ENCODE data around the gene UNC5CL.

The UNC5CL gene

GRCh38 chr6:41063884-41064285 lies 24.9 kb upstream of the UNC5CL start:
- DNase-seq (ENCODE audit: low spot score) (no peak), FAIRE-seq (no peak)

DNA sequence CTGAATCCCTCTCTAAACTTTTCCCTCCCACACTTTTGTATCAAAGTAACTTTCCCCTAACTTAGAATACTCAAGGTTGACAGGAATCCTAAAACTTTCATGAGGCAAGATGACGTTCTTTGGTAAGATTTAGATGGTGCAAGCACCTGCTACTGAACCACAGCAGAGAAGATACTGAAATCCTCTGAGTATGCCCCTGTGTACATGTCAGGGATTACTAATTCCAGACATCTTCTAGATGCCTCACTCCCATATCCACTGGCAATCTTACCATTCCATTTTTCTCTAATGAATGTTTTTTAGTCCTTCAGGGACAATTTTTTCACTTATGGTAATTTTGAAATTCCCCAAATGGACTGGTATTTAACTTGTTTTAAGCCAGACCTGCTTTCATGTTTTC lies 23.0 kb upstream of the UNC5CL start:
- no peak for DNase-seq (ENCODE audit: low spot score)
- FAIRE-seq = no peak

GRCh38 chr6:41061196-41061726 lies 22.2 kb upstream of the UNC5CL start:
- no peak for FAIRE-seq
- DNase-seq (ENCODE audit: low spot score) = no peak

- no peak for DNase-seq (ENCODE audit: low spot score)
- no peak for FAIRE-seq
Measured at GRCh38 chr6:41059556-41059955, 20.5 kb upstream of the UNC5CL start.

DNA sequence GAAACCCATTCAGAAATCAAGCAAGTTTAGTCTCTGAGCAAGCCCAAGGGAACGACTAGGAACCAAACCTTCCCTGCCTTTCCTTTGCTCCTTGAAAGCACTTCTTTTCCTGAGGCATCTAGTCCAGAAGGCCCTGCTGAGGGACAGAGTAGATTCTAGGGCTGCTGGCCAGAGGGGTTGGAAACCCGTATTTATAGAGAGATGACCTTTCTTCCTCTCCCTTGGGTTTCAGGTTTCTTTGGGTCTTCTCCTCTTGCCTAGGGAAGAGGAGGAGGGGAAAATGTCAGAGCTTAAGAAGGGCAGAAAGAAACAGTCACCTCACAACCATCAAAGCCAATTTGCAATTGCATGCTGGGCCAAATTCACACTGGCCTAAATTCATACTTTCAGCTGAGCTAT lies 19.8 kb upstream of the UNC5CL start:
- FAIRE-seq (no peak), DNase-seq (ENCODE audit: low spot score) (no peak)

- FAIRE-seq (no peak), DNase-seq (ENCODE audit: low spot score) (no peak)
Measured at GRCh38 chr6:41056768-41057490, 17.9 kb upstream of the UNC5CL start.

DNA sequence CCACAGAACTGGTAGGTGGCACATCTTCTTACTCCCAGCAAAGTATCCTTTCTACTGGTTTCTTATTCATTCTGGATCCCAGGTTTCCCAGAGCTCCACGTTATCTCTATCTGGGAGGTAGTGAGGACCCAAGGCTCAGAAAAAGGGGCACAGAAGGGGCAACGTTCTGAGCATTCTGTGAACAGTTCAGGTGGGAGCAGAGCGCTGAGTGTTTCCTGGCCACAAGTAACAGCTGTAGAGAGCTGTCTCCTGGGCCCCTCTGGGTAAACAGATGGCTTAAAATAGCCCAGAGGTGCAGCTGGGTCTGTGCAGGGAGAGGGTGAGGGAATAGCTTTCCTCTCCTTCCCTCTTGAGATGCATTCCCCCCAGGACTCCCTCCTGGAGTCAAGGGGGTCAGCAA lies 16.1 kb upstream of the UNC5CL start:
- no peak for DNase-seq (ENCODE audit: low spot score)
- no peak for FAIRE-seq

- no peak for DNase-seq (ENCODE audit: low spot score)
- FAIRE-seq = no peak
Measured at GRCh38 chr6:41054511-41054910, 15.5 kb upstream of the UNC5CL start.

DNA sequence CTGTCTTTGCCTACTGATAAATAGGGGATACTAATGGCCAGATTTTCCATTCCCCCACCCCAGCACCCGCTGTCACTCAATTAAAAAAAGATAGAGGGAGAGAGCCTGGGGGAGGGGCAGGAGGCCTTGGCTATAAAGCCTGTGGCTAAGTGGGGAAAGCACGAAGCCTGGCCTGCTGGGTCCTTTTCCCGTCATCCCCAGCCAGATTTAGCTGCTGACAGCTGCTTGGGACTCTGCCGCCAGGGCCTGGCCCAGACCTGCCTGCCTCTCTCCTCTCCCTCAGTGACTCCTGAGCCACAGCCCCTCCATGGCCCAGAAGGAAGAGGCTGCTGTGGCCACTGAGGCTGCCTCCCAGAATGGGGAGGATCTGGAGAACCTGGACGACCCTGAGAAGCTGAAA lies 14.0 kb upstream of the UNC5CL start, which contains the start of gene APOBEC2:
TSS of gene APOBEC2 (plus strand) at position 162 of the 400 bp plus-strand sequence. CDS start at position 308, 146 bp downstream.
- no peak for FAIRE-seq

GRCh38 chr6:41051873-41052272 lies 12.9 kb upstream of the UNC5CL start:
- no peak for DNase-seq (ENCODE audit: low spot score)
- FAIRE-seq = no peak

More for the DNA sequence above, 14.0 kb upstream of the UNC5CL start, which contains the start of gene APOBEC2:
- no peak for DNase-seq (ENCODE audit: low spot score)

- FAIRE-seq (no peak), DNase-seq (ENCODE audit: low spot score) (no peak)
Measured at GRCh38 chr6:41050536-41050935, 11.5 kb upstream of the UNC5CL start.

DNA sequence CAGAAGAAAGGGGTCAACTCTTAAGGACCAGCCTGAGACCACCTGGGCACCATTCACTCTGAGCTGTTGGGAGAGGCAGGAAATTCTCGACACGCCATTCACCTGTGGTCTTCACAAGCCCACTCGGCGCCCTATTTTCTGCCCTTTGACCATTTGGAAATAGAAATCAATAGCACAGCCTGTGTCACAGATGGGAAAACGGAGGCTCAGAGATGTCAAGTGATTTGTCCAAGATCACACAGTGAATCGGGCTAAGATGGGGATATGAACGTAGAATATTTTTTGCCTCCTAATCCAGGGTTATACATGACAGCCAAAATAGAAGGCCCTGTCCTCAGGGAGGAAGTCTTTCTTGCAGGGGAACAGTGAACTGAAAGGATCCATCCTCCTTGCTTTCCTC lies 10.9 kb upstream of the UNC5CL start:
- no peak for FAIRE-seq
- DNase-seq (ENCODE audit: low spot score) = no peak

GRCh38 chr6:41049521-41049920 lies 10.5 kb upstream of the UNC5CL start:
- DNase-seq (ENCODE audit: low spot score) (no peak), FAIRE-seq (no peak)

- FAIRE-seq (no peak), DNase-seq (ENCODE audit: low spot score) (no peak)
Measured at GRCh38 chr6:41047745-41048732, 9.0 kb upstream of the UNC5CL start.

GRCh38 chr6:41047306-41047705 lies 8.3 kb upstream of the UNC5CL start:
- DNase-seq (ENCODE audit: low spot score) (no peak), FAIRE-seq (no peak)

DNA sequence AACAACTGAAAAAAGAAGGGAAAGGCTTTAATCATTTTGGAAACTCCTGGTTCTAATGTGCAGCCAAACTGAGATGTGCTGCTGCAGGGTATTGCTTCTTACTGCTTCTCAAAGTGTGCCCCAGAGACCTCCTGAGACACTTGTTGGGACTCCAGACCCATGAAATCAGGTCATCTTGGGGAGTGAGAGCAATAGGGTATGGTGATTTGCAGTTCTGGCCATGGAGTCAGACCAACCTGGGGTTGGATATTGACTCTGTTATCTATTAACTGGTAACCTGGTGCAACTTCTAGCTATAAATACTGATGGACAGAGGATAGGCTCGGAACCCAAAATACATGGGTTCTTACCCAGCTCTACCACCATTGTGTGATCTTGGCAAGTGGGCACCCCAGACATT lies 7.1 kb upstream of the UNC5CL start:
- FAIRE-seq (no peak), DNase-seq (ENCODE audit: low spot score) (no peak)

DNA sequence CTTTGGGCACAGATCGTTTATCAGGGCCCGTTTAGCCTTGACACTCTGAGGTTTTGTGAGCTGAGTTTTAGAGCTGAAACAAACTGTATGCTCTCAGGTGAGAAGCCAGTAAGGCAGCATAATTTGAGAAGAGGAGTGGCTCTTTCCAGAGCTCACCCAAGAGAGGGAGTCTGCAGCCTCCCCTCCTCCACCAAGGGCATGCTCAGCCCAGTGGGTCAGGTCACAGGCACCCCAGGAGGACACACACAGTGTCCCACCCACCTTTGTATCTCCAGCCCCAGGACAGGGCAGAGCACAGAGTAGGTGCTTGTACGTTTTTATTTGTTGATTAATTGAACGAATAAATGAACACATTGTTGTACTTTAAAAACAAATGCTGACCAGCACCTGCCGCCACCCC lies 6.6 kb upstream of the UNC5CL start:
- no peak for FAIRE-seq
- DNase-seq (ENCODE audit: low spot score) = no peak

GRCh38 chr6:41043151-41043550 lies 4.1 kb upstream of the UNC5CL start:
- FAIRE-seq = no peak
- no peak for DNase-seq (ENCODE audit: low spot score)

DNA sequence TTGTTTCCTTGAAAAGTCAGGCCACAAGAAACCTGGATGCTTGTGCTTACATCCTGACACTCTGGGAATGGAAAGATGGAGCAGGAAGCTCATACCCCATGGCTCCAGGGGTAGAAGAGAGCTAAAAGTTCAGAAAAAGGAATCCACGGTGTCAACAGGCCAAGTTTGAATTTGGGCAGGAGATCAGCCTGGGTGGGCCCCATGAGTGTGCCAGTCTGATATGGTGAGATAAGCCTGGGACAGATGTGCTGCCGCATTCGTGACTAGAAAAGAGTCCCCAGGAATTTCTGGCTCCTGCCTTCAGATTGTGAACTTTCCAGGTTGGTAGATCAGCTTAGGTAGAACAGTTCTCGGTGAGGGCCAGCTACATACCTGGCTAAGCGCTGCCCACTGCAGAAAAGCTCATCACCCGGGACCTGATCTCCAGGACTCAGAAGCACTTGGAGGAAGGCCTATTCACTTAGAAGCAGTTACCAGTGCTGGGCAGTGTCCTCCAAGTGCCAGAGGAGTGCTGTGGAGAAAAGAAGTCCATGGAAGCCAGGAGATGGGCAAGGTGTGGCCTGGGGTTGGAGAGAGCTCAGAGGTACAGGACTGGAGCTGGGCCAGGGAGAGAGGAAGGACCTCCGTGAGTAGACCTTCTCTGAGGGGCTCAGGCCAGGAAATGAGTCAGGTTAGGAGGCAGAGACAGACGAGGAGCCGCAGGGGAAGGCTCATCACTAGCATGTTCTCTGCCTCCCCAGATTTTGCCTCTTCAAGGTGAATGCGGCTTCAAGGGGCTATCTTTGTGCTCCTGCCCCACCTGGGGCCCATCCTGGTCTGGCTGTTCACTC lies 3.4 kb upstream of the UNC5CL start, which contains the start of gene TSPO2:
TSS of gene TSPO2 (plus strand) at position 242 of the 830 bp plus-strand sequence. CDS start at position 761, 519 bp downstream.
- no peak for DNase-seq (ENCODE audit: low spot score)
- FAIRE-seq = no peak

- DNase-seq (ENCODE audit: low spot score) (no peak), FAIRE-seq (no peak)
Measured at GRCh38 chr6:41040940-41041536, 2.0 kb upstream of the UNC5CL start.

All from urothelium cell line (cell line).